Ureter (tissue), 1 donor: ENCODE results near the gene ITPR2. TPM values are rescaled to one million over a fixed set of nuclear protein-coding genes. Genes with fewer than 3 reads are reported as not detected.
"Not testable (repeated sequence)": the region's sequence is repeated elsewhere in the genome, so short reads cannot be mapped to it uniquely, and the experiment has no call there.

Experiments
- DNase-seq: peaks from one replicate; pipeline ENCODE4 v3.0.0-alpha.2; 2020; ENCODE audit warnings: low spot score
- total RNA-seq: library from RNA; stranded (reverse); gene quantifications from one replicate; pipeline ENCODE4 v1.2.4, GENCODE V29; 2023
- donor health status: DM: yes; HTN: yes; CAD: no.

ITPR2 gene
- total RNA-seq, 1 donor from 2014 or later, result 35.2 TPM

DNA sequence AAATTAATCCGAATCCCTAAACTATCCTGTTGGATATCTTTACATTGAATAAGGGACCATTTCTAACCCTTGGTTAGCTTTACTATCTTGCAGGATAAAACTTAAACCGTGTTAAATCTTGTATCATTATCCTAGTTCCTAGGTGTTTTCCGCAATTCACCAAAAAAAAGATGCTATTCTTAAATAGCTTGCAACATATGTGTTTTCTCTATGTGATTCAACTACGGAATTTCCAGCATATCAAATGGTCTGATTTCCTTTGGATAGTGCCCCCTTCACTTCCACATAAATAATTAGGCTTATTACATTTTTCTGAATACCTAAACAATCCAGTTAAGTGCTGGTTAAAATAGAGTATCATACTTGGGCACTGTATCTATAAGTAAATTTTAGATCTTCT is 130.3 kb downstream of the ITPR2 start:
- DNase-seq, result no peak

GRCh38 chr12:26701604-26702215 is 131.3 kb downstream of the ITPR2 start:
- DNase-seq, result no peak

GRCh38 chr12:26700430-26700829 is 132.6 kb downstream of the ITPR2 start:
- no peak for DNase-seq

GRCh38 chr12:26699237-26699636 is 133.8 kb downstream of the ITPR2 start:
- DNase-seq, result no peak

GRCh38 chr12:26698186-26698585 is 134.8 kb downstream of the ITPR2 start:
- DNase-seq, result no peak

- no peak for DNase-seq
Observed at GRCh38 chr12:26697217-26697616, 135.8 kb downstream of the ITPR2 start.

DNA sequence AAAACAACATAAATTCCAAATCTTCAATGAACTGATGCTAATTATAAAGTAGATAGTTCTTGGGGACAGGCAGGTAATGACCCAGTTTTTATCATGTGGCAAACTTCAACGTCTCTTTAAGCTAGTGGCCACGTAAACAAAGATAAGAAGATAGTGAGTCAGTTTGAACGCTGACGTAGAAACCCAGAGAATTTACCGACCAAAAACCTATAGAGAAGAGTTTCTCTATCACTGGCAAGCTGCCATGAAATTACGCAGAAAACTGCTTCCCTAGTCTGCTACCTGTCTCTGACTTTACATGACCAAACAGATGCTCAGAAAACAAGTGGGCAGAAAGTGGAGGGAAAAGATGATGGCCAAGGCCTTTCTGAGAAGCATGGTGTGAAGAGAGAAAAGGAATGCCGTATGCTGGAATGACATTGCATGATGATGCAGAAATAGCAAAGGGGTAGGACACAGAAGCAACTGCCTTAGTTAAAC is 136.3 kb downstream of the ITPR2 start:
- no peak for DNase-seq

GRCh38 chr12:26696048-26696612 is 136.9 kb downstream of the ITPR2 start:
- DNase-seq, result no peak

DNA sequence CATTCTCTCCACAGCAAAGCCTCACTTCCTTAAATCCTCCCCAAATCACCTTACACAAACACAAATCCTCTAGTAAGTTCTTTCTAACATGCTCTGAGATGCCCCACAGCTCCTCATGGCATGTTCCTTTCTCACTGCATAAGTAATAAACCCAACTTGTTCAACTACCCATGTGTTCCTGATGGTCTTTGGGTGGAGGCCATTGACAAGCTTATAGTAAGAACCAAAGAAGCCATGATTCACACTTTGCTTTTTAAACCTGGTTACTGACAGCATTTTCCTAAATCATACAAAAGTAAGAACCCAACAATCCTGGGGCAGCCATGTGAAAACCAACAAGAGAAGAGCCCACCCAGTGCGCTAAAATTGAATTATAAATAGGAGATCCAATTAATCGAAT is 138.6 kb downstream of the ITPR2 start:
- no peak for DNase-seq

- DNase-seq, result no peak
Observed at GRCh38 chr12:26692407-26692806, 140.6 kb downstream of the ITPR2 start.

GRCh38 chr12:26691234-26691970 is 141.6 kb downstream of the ITPR2 start:
- DNase-seq, result no peak

DNA sequence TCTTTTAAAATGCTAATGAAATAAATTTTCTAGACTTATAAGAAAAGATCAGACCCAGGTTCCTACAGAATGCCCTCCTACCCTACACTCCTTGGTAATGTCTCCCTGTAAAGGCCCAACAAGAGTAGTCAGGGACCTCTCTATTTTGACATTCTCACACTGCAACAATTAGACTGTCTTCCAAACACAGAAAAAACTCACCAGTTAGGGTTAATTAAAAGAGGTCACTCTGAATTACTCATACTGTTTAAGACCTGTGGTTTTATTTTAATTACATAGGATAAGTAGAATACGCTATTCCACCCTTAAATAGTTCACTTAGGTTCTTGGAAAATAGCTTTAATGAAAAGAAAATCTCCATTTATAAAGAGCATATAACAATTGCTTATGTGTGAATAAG is 142.4 kb downstream of the ITPR2 start:
- no peak for DNase-seq

DNA sequence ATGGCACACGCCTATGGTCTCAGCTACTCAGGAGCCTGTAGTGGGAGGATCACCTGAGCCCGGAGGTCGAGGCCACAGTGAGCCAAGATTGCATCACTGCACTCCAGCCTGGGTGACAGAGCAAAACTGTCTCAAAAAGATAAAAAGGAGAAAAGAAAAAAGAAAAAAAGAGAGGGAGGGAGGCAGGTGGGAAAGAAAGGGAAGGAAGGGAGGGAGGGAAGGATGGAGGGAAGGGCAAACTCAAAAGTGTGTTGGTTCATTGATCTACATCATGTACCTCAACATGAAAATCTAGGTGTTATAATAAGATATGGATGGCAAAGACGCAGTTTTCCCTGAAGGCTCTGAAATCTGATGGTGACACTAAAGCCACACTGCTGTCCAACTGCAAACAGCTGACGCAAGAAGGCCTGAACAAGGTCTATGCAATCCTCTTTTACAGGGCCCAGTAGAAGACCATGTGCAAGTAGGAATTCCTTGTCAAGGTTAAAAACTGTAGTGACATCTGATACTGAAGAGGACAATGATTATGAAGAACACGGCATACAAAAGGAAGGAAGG is 143.6 kb downstream of the ITPR2 start:
- no peak for DNase-seq

GRCh38 chr12:26688344-26688904 is 144.6 kb downstream of the ITPR2 start:
- DNase-seq, result no peak

DNA sequence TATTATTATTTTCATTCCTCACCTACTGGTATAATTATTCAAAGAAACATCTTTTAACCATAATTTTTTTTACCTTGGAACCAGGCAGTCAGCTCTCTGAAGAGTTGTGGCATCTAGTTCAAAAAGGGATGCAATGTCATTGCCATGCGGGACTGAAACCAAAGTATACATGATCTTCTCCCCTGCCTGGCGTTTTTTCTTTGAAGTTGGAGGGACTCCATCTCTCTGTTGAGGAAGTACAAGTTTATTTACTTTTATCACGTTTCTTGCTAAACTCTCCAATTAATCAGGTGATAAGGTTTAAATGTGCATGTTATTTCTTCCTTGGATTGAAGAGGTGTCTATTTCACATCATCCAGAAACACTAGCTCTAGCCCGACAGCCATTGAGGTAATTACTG is 146.6 kb downstream of the ITPR2 start:
- DNase-seq, result no peak

GRCh38 chr12:26684101-26684500 is 148.9 kb downstream of the ITPR2 start:
- DNase-seq, result no peak

DNA sequence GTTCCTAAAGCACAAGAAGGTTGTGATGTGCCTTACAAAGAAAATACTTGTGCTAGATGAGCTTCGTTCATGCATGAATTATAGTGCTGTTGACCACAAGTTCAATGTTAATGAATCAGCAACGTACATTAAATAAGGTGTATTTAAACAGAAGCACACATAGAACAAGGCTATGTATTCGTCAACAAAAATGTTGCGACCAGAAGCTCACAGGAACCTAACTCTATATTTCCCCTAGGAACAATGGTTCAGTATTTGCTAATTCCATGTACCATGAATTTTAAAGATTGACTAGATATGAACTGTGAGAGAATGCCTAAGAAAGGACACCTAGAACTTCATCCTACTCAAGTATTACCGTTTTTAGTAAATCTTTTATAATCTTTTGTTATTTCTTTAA is 149.6 kb downstream of the ITPR2 start:
- DNase-seq, result no peak

DNA sequence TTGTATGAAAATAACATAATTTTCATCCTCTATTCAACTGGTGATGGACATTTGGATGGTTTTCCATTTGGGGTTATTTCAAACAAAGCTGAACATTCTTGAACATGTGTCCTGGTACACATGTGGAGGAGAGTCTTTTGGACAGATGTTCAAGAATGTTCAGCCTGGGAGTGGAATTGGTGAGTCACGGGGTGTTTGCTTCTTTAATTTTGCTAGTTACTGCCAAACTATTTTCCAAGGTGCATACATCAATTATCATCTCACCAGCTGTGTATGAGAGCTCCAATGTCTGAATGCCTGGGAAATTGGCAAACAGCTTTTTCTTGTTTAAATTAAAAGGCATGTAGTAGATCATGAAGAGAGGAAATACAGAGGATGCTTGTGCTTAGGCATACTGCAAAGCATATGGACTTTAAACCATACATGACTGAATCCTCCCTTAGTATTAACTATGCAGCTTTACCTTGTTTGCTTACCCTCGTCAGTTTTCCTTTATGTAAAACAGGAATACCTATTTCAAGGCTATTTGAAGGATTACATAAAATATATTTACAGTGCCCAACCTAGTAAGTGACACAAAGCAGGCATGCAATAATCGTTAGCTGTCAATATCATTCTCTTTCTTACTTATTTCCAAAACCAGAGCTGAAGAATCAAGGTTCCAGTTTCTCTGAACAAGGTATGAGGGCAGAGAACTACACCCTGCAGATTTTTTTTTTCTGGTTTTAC is 152.1 kb downstream of the ITPR2 start:
- no peak for DNase-seq

GRCh38 chr12:26678697-26679660 is 154.0 kb downstream of the ITPR2 start:
- no peak for DNase-seq

GRCh38 chr12:26671487-26671886 is 161.5 kb downstream of the ITPR2 start:
- not testable (repeated sequence) for DNase-seq

DNA sequence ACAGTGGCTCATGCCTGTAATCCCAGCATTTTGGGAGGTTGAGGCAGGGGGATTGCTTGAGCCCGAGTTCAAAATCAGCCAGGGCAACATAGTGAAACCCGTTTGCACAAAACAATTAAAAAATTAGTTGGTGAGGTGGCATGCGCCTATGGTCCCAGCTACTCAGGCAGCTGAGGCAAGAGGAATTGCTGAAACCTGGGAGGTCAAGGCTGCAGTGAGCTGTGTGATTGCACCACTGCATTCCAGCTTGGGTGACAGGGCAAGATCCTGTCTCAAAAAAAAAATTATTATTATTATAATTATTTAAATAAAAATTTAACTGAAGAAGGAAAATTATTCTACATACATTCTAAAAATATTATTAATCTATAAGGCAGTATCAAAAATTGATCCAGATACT is 164.1 kb downstream of the ITPR2 start:
- DNase-seq, result no peak
